Measurements from ENCODE around the gene NUPR2. TPM values are rescaled to one million over a fixed set of nuclear protein-coding genes. Genes with fewer than 3 reads are reported as not detected.
"Not testable (repeated sequence)": the region's sequence is repeated elsewhere in the genome, so short reads cannot be mapped to it uniquely, and the experiment has no call there.

The NUPR2 gene, protein sequence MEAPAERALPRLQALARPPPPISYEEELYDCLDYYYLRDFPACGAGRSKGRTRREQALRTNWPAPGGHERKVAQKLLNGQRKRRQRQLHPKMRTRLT
- total RNA-seq (ENCODE audit: low replicate concordance), result not detected in 2 replicates

DNA sequence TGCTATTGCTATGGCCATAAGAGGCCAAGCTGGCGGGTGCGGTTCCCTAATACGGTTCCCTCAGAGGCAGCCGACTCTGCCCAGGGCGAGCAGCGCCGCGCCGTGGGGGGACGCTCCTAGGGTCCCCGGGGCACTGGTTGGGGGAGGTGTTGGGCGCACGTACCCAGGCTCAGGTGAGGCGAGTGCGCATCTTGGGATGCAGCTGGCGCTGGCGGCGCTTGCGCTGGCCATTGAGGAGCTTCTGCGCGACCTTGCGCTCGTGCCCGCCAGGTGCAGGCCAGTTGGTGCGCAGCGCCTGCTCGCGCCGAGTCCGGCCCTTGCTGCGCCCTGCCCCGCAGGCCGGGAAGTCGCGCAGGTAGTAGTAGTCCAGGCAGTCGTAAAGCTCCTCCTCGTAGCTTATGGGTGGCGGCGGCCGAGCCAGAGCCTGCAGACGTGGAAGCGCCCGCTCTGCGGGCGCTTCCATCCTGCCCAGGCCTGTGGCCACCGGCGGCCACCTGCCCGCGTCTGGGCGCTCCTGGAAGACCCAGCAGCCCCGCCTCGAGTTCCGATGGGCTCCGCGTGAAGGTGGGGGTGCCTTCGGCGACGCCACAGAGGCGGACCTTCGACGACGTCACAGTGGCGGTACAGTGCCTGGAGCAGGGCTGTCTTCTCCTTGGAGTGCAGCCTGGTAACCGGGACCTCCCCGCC lies at the start of gene NUPR2:
NUPR2 (minus strand) TSS at position 566 of the 687 bp plus-strand sequence; CDS start at position 463, 103 bp downstream.
- TF ChIP-seq, protein P1, sequence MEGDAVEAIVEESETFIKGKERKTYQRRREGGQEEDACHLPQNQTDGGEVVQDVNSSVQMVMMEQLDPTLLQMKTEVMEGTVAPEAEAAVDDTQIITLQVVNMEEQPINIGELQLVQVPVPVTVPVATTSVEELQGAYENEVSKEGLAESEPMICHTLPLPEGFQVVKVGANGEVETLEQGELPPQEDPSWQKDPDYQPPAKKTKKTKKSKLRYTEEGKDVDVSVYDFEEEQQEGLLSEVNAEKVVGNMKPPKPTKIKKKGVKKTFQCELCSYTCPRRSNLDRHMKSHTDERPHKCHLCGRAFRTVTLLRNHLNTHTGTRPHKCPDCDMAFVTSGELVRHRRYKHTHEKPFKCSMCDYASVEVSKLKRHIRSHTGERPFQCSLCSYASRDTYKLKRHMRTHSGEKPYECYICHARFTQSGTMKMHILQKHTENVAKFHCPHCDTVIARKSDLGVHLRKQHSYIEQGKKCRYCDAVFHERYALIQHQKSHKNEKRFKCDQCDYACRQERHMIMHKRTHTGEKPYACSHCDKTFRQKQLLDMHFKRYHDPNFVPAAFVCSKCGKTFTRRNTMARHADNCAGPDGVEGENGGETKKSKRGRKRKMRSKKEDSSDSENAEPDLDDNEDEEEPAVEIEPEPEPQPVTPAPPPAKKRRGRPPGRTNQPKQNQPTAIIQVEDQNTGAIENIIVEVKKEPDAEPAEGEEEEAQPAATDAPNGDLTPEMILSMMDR (IDR thresholded peaks at IDR 0.05; ENCODE audit: insufficient read depth, low read length), result no peak
- no peak for DNase-seq (ENCODE audit: low read depth)
- no peak within 1 kb of the TSS for H3K4me3 ChIP-seq (ENCODE audit: low read depth, low read length)

DNA sequence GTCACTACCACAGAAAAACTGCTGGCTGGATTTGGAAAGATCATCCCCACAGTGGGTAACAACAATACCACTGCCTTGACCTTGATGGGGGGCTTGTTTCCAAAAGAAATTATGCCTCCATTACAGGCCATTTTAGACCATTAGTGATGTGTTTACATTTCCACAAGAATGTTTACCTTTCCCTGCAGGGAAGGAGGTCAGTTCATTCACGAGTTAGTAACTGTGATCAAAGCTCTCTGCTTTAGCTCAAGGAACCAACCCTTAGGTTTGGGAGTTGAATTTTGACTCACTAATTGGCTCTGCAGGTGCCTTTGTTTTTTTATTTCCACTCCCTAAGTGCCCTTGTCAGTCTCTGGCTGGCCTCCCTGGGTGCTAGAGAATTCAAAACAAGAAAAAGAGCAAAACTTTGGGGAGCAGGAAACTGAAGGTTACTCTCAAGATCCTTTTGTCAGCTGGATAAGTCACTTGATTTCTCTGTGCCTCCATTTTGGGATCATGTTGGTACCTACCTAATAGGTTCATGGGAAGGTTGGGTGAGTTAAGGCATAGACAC lies 41.1 kb upstream of the NUPR2 start:
- H3K4me3 ChIP-seq (ENCODE audit: low read depth, low read length), result no peak overlapping the region
- TF ChIP-seq, protein P1 (IDR thresholded peaks at IDR 0.05; ENCODE audit: insufficient read depth, low read length), result no peak
- no peak for DNase-seq (ENCODE audit: low read depth)

DNA sequence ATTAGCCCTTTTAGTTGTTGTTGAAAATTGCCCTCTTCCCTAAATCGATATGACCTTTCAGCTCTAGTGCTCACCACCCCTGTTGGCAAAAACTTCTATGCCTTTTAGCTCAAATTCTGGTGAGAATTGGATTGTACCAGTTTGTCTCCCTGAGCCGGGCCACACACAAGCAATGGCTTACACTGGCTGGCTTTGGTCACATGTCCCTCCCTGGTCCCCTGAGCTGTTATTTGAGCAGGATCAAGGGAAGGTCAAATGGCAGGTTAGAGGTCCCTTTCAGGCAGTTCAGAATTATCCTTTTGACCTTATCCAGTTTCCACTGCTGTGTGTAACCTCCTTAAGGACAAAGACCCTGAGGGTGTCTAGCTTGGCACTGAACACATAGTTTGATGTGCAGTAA lies 14.8 kb upstream of the NUPR2 start:
- H3K4me3 ChIP-seq (ENCODE audit: low read depth, low read length); DNase-seq (ENCODE audit: low read depth): not testable (repeated sequence)

DNA sequence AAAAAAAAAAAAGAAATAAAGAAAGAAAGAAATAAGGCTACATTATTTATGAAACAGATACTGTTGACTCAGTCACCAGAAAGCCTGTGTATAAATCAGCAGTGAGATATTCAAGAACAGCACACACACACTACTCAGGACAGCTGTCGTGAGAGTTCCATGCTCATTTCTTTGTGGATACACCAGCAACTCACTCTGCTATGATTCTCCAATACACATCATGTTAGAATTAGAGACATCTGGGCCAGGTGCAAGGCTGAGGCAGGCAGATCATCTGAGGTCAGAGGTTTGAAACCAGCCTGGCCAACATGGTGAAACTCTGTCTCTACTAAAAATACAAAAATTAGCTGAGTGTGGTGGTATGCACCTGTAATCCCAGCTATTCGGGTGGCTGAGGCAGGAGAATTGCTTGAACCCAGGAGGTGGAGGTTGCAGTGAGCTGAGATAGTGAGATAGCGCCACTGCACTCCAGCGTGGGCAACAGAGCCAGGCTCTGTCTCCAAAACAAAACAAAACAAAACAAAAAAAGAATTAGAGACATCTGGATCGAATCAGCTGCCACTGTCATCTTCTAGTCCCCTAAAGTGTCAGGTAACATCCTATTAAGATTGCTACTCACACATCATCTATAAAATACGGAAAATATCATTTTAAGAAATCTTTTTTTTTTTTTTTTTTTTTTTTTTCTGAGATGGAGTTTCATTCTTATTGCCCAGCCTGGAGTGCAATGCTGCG lies 11.2 kb upstream of the NUPR2 start:
- no peak for DNase-seq (ENCODE audit: low read depth)
- no peak overlapping the region for H3K4me3 ChIP-seq (ENCODE audit: low read depth, low read length)
- TF ChIP-seq, protein P1 (IDR thresholded peaks at IDR 0.05; ENCODE audit: insufficient read depth, low read length), result no peak

DNA sequence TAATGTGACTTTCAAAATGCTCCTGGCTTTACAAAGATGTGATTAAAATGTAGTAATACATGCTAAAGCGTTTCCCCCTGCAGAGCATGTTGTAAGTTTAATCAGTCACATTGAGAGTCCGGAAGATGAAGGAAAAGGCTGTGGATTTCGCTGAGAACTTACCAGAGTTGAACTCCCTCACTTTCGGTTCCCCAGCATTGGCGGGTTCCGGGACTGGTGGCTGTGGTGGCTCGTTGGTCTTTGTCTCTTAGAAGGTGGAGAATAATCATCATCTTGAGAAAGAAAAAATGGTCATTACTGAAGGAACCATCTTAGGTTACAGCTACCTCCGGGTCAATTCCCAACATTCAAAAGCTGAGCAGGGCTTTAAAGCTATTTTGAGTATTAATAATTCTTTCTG lies 9.6 kb upstream of the NUPR2 start:
- TF ChIP-seq, protein P1 (IDR thresholded peaks at IDR 0.05; ENCODE audit: insufficient read depth, low read length), result no peak
- no peak for DNase-seq (ENCODE audit: low read depth)
- no peak overlapping the region for H3K4me3 ChIP-seq (ENCODE audit: low read depth, low read length)

DNA sequence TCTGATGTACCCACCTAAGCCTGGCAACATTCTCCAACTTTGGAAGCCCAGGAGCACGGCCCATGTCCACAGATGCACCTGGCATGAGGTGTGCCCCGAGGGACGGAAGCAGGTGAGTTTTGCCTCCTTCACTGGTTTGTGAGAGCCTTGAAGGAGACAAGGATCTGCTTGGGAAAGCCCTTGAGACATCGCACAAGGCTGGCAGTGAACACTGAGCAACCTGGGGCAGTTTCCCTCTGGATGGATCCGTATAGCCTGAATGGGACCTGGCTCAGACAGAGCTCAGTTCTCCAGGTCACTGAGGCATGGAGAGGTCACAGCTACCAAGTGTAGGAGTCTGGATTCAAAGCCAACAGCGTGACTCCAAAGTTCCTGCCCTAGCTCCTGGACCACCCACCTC lies 8.8 kb upstream of the NUPR2 start:
- TF ChIP-seq, protein P1 (IDR thresholded peaks at IDR 0.05; ENCODE audit: insufficient read depth, low read length), result no peak
- no peak for DNase-seq (ENCODE audit: low read depth)
- H3K4me3 ChIP-seq (ENCODE audit: low read depth, low read length), result no peak overlapping the region

DNA sequence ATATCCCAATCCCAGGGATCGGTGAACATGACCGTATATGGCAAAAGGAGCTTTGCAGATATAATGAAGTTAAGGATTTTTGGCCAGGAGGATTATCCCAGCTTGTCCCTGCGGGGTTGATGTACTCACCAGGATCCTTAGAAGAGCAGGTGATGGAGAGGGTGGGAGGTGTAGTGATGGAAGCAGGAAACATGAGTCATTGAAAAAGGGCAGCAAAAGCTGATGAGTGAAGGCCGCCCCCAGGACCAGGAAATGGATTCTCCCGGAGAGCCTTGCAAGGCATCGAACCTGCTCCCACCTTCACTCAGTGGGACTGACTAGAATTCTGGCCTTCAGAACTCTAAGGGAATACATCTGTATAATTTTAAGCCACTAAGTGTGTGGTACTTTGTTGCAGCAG lies 5.2 kb upstream of the NUPR2 start:
- TF ChIP-seq, protein P1 (IDR thresholded peaks at IDR 0.05; ENCODE audit: insufficient read depth, low read length), result no peak
- DNase-seq (ENCODE audit: low read depth), result no peak
- no peak overlapping the region for H3K4me3 ChIP-seq (ENCODE audit: low read depth, low read length)

DNA sequence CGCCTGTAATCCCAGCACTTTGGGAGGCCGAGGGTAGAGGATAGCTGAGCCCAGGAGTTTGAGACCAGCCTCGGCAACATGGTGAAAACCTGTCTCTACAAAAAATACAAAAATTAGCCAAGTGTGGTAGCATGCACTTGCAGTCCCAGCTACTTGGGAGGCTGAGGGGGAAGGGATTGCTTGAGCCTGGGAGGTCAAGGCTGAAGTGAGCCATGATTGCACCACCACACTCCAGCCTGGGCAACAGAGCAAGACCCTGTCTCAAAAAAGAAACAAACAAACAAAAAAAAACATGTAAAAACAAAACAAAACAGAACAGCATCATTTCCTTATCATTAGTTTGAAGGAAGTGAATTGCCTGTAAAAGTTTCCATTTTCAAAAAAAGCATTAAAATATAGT lies 4.0 kb downstream of the NUPR2 start:
- not testable (repeated sequence) for H3K4me3 ChIP-seq (ENCODE audit: low read depth, low read length); DNase-seq (ENCODE audit: low read depth)
